GM12878 (cell line): Measurements from ENCODE around the gene NSMCE1. TPM values are rescaled to one million over a fixed set of nuclear protein-coding genes. Genes with fewer than 3 reads are reported as not detected.

ENCODE experiments used
- ATAC-seq: fragments of 200-7000 bp; cut with Tn5 transposase; 3 replicates; pipeline ENCODE4 v1.9.1; 2020; ENCODE audit warnings: mild to moderate bottlenecking, moderate library complexity
- BruUV-seq: library from RNA; stranded (reverse); fragments of 400-500 nt; replicated peaks from 2 replicates; lab custom pipeline; 2021; lab: Mats Ljungman, UMichigan
- CTCF ChIA-PET: fragments of 300-600 bp; sonication (Branson Sonifier 250); formaldehyde crosslinking; extraction: SDS; loops from one replicate; lab custom pipeline; 2021; ENCODE audit warnings: inconsistent platforms; lab: Yijun Ruan, JAX
- POLR2A ChIA-PET: fragments of 350-600 bp; formaldehyde crosslinking; extraction: SDS; loops from one replicate; lab custom pipeline; 2021; ENCODE audit warnings: inconsistent platforms; lab: Charles Lee
- RAD21 ChIA-PET: fragments of 300-600 bp; sonication (Branson Sonifier 250); formaldehyde crosslinking; loops from one replicate; lab custom pipeline; 2023; ENCODE audit warnings: antibody characterized with exemption; ENCODE audit not compliant: unreplicated experiment; lab: Charles Lee
- SMC1A ChIA-PET: fragments of 300-600 bp; sonication (Branson Sonifier 250); formaldehyde crosslinking; loops from one replicate; lab custom pipeline; 2023; ENCODE audit not compliant: unreplicated experiment, uncharacterized antibody; lab: Charles Lee
- DNase-seq: peaks from one replicate; pipeline ENCODE4 v3.0.0-alpha.2; 2011; ENCODE audit warnings: low read depth, low spot score
- FAIRE-seq: peaks from 3 replicates; lab custom pipeline; 2011; peaks lifted over from hg19 to GRCh38; lab: Jason Lieb, UNC
- H2AFZ ChIP-seq: 2 replicates; pipeline ENCODE4 v1.6.0; 2011; ENCODE audit warnings: low read depth, low read length, control low read depth; ENCODE audit not compliant: control insufficient read depth
- H3K27ac ChIP-seq: 2 replicates; pipeline ENCODE4 v1.5.1; 2011; ENCODE audit warnings: control low read depth; ENCODE audit not compliant: control insufficient read depth, insufficient read depth
- H3K27me3 ChIP-seq, 2 experiments: replicated peaks in 1 of 2; 2 replicates each; pipeline versions ENCODE4 v1.6.0 to v1.6.1; 2011; ENCODE audit warnings: low read length in 1 of 2; ENCODE audit not compliant: control insufficient read depth in 2 of 2, insufficient read depth in 2 of 2
- H3K36me3 ChIP-seq, 2 experiments: 2 replicates each; pipeline ENCODE4 v1.5.1; 2011; ENCODE audit warnings: low read length in 1 of 2; ENCODE audit not compliant: control insufficient read depth in 2 of 2, insufficient read depth in 2 of 2
- H3K4me1 ChIP-seq: 2 replicates; pipeline ENCODE4 v1.6.1; 2011; ENCODE audit warnings: mild to moderate bottlenecking, low read length, moderate library complexity, mixed read lengths; ENCODE audit not compliant: control insufficient read depth, insufficient read depth
- H3K4me2 ChIP-seq: 2 replicates; pipeline ENCODE4 v1.6.0; 2011; ENCODE audit warnings: control low read depth; ENCODE audit not compliant: control insufficient read depth, insufficient read depth
- H3K4me3 ChIP-seq: fragments of 200-600 bp; sonication (generic); 2 replicates; pipeline ENCODE4 v1.5.1; 2016
- H3K79me2 ChIP-seq: 2 replicates; pipeline ENCODE4 v1.6.0; 2011; ENCODE audit warnings: low read length; ENCODE audit not compliant: control insufficient read depth, insufficient read depth
- H3K9ac ChIP-seq: 2 replicates; pipeline ENCODE4 v1.8.0; 2011; ENCODE audit warnings: low read length, control low read depth, mixed read lengths; ENCODE audit not compliant: control insufficient read depth, insufficient read depth
- H3K9me3 ChIP-seq: replicated peaks from 3 replicates; pipeline ENCODE4 v1.5.1; 2011; ENCODE audit warnings: mild to moderate bottlenecking, low read length; ENCODE audit not compliant: control insufficient read depth, insufficient read depth
- H4K20me1 ChIP-seq: 2 replicates; pipeline ENCODE4 v1.6.0; 2011; ENCODE audit not compliant: control insufficient read depth, insufficient read depth
- NR2F1 ChIP-seq: fragments of 450-650 bp; conservative IDR thresholded peaks from 2 replicates; pipeline ENCODE4 v1.6.1; 2017; ENCODE audit warnings: mild to moderate bottlenecking
- POLR2A ChIP-seq: IDR thresholded peaks from 2 replicates; pipeline ENCODE4 v1.6.1; 2011; ENCODE audit warnings: low read depth, mild to moderate bottlenecking, low read length
- SRF ChIP-seq, 2 experiments: IDR thresholded peaks; 2 replicates each; pipeline ENCODE4 v1.6.1; 2011; ENCODE audit warnings: low read depth in 2 of 2, low read length in 2 of 2, mild to moderate bottlenecking in 1 of 2, moderate library complexity in 1 of 2
- TAF1 ChIP-seq: IDR thresholded peaks from 2 replicates; pipeline ENCODE4 v1.6.1; 2011; ENCODE audit warnings: mild to moderate bottlenecking, low read depth, low read length, borderline replicate concordance
- WGBS: methylation state at CpG from one replicate; pipeline ENCODE4 v1.1.6; 2016; ENCODE audit warnings: low lambda C conversion rate; ENCODE audit not compliant: insufficient replicate concordance, insufficient coverage; ENCODE audit errors: missing lambda C conversion rate; 5-methylcytosine and 5-hydroxymethylcytosine counted together
- in situ Hi-C: fragments of 300-500 bp; cut with MboI; formaldehyde crosslinking; loops from 9 replicates; pipeline ENCODE4 v1.14.3; 2018; ENCODE audit warnings: mixed read lengths
- intact Hi-C: fragments of 100-400 bp; cut with micrococcal nuclease; formaldehyde crosslinking; loops from one replicate; pipeline ENCODE4 v1.14.2; 2022; ENCODE audit not compliant: unreplicated experiment
- polyA plus RNA-seq, 11 experiments: library from polyadenylated mRNA; depleted of rRNA in 4 of 11; unstranded in 6 of 11; stranded (reverse) in 5 of 11; fragments of >200 nt; fragmentation: Nextera tagmentation in 4 of 11; fragmentation: Illumina TruSeq in 1 of 11; extraction: Ambion mirVana in 4 of 11; extraction: Trizol in 1 of 11; gene quantifications; 1 replicate in 1 of 11; 2 replicates in 10 of 11; pipeline versions ENCODE4 v1.2.1 to v1.2.3, GENCODE V29; 2011 to 2016; ENCODE audit warnings: inconsistent platforms in 2 of 11, missing spikeins in 2 of 11, low read depth in 1 of 11
- total RNA-seq, 4 experiments: library from RNA; depleted of rRNA in 3 of 4; stranded (reverse); fragments of >200 nt in 3 of 4; fragmentation: Illumina TruSeq in 1 of 4; extraction: Trizol in 1 of 4; gene quantifications; 2 replicates each; pipeline versions ENCODE4 v1.2.1 to v1.2.3, GENCODE V29; 2013 to 2021
- TF ChIP-seq, protein P1 (sequence below): fragments of 450-650 bp; IDR thresholded peaks from 2 replicates; pipeline ENCODE4 v1.6.1; 2018; ENCODE audit warnings: mild to moderate bottlenecking, low read depth, moderate library complexity; ENCODE audit not compliant: partially characterized antibody
- TF ChIP-seq, protein P2 (sequence below): fragments of 450-650 bp; formaldehyde crosslinking; IDR thresholded peaks from 2 replicates; pipeline ENCODE4 v1.4.0; 2022; ENCODE audit warnings: mild to moderate bottlenecking, moderate library complexity

Gene NSMCE1
- total and polyA plus RNA-seq, 10 of the 15 experiments (the other 5 are each of a cell fraction or from before 2014, with no cell fraction given): 54.0 to 214 (median 71.4) TPM

DNA sequence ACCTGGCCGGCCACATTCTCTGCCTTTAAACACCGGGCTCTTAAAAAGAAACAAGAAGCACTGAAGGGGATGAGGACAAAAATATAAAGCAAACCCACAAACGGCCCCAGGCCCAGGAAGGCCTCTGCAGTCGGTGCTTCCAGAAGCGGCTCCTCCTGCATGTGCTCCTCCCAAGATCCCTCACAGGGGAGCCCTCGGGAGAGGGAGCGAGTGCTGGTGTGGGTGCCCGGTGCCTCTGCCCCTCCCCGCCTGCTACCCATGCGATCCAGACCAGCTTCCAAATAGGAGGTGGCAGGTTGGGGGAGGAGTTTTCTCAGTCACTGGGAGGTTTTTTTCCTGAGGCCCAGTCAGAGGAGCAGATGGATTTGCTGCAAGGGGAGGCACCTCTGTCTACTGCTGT is 49.4 kb downstream of the NSMCE1 start (continued):
- no peak for TF ChIP-seq NR2F1

DNA sequence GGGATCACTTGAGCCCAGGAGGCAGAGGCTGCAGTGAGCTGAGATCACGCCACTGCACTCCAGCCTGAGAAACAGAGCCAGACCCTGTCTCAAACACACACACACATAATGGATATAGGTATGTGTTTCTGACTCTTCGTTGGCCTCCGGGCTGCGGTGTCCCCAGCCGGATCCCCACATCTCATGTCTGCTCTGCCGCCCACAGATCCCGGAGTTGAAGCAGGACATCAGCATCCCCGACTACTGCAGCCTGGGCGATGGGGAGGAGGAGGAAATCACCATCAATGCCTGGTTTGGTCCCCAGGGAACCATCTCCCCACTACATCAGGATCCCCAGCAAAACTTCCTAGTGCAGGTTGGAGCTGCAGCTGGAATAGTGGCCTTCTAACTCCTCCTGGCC is 49.8 kb downstream of the NSMCE1 start:
- Histone ChIP-seq H3K79me2 (no peaks in the 10 kb centered on the region), H3K36me3 (peaks cover 0 to 3% of the 10 kb centered on the region in 2 experiments; a peak in 3 of 4 replicates), H3K4me1 (no peaks in the 10 kb centered on the region), H2AFZ (no peak overlapping the region), H3K27ac (no peak overlapping the region), H4K20me1 (no peaks in the 10 kb centered on the region), H3K27me3 (no peaks in the 10 kb centered on the region), H3K4me2 (no peak overlapping the region), H3K9ac (no peak overlapping the region), H3K9me3 (no peaks in the 10 kb centered on the region), H3K4me3 (no peak overlapping the region)
- no peak for TF ChIP-seq POLR2A
- no peak for ATAC-seq
- no peak for DNase-seq
- in situ Hi-C loops (no loop called here), intact Hi-C loops (no loop called here)
- WGBS: 93% methylated on average over 9 of the region's 9 CpGs
- POLR2A ChIA-PET: no interaction called here
- no TSS peak for BruUV-seq
- SMC1A ChIA-PET: no interaction called here
- FAIRE-seq: no peak
- CTCF ChIA-PET: no interaction called here
- RAD21 ChIA-PET: no interaction called here

- RAD21 ChIA-PET: interaction anchor here (0.5 kb wide), 1 partner anchor 134 kb away, joined by 3 read pairs; no protein-coding TSS in a partner anchor
- CTCF ChIA-PET: no interaction called here
- Histone ChIP-seq H3K9ac (no peak overlapping the region), H3K9me3 (no peaks in the 10 kb centered on the region), H3K4me2 (no peak overlapping the region), H3K4me3 (no peak overlapping the region), H3K27me3 (no peaks in the 10 kb centered on the region), H3K27ac (no peak overlapping the region), H3K79me2 (no peaks in the 10 kb centered on the region), H2AFZ (no peak overlapping the region), H4K20me1 (no peaks in the 10 kb centered on the region), H3K4me1 (no peaks in the 10 kb centered on the region), H3K36me3 (no peaks in the 10 kb centered on the region; a peak in 3 of 4 replicates)
- in situ Hi-C loops: no loop called here
- DNase-seq (no peak), ATAC-seq (no peak), FAIRE-seq (no peak)
- intact Hi-C loops: no loop called here
- no TSS peak for BruUV-seq
- SMC1A ChIA-PET: no interaction called here
- 93% methylated on average over 10 of the region's 10 CpGs for WGBS
- POLR2A ChIA-PET: no interaction called here
- TF ChIP-seq, protein P1, sequence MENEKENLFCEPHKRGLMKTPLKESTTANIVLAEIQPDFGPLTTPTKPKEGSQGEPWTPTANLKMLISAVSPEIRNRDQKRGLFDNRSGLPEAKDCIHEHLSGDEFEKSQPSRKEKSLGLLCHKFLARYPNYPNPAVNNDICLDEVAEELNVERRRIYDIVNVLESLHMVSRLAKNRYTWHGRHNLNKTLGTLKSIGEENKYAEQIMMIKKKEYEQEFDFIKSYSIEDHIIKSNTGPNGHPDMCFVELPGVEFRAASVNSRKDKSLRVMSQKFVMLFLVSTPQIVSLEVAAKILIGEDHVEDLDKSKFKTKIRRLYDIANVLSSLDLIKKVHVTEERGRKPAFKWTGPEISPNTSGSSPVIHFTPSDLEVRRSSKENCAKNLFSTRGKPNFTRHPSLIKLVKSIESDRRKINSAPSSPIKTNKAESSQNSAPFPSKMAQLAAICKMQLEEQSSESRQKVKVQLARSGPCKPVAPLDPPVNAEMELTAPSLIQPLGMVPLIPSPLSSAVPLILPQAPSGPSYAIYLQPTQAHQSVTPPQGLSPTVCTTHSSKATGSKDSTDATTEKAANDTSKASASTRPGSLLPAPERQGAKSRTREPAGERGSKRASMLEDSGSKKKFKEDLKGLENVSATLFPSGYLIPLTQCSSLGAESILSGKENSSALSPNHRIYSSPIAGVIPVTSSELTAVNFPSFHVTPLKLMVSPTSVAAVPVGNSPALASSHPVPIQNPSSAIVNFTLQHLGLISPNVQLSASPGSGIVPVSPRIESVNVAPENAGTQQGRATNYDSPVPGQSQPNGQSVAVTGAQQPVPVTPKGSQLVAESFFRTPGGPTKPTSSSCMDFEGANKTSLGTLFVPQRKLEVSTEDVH: no peak
- TF ChIP-seq, protein P2, sequence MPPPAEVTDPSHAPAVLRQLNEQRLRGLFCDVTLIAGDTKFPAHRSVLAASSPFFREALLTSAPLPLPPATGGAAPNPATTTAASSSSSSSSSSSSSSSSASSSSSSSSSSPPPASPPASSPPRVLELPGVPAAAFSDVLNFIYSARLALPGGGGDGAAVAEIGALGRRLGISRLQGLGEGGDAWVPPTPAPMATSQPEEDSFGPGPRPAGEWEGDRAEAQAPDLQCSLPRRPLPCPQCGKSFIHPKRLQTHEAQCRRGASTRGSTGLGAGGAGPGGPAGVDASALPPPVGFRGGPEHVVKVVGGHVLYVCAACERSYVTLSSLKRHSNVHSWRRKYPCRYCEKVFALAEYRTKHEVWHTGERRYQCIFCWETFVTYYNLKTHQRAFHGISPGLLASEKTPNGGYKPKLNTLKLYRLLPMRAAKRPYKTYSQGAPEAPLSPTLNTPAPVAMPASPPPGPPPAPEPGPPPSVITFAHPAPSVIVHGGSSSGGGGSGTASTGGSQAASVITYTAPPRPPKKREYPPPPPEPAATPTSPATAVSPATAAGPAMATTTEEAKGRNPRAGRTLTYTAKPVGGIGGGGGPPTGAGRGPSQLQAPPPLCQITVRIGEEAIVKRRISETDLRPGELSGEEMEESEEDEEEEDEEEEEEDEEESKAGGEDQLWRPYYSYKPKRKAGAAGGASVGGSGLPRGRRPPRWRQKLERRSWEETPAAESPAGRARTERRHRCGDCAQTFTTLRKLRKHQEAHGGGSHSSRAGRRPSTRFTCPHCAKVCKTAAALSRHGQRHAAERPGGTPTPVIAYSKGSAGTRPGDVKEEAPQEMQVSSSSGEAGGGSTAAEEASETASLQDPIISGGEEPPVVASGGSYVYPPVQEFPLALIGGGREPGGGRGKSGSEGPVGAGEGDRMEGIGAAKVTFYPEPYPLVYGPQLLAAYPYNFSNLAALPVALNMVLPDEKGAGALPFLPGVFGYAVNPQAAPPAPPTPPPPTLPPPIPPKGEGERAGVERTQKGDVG: no peak
- no peak for TF ChIP-seq SRF (IDR thresholded peaks at IDR 0.05; ENCODE audit: low read depth in 2 of 2, low read length in 2 of 2)
- no peak for TF ChIP-seq TAF1
Measured at GRCh38 chr16:27217256-27217655, 51.3 kb downstream of the NSMCE1 start.
